ENCODE measurements around the gene ITPRID1. TPM values are rescaled to one million over a fixed set of nuclear protein-coding genes. Genes with fewer than 3 reads are reported as not detected.

The ITPRID1 gene
- total RNA-seq, 1 experiment from 2014 or later, result not detected

DNA sequence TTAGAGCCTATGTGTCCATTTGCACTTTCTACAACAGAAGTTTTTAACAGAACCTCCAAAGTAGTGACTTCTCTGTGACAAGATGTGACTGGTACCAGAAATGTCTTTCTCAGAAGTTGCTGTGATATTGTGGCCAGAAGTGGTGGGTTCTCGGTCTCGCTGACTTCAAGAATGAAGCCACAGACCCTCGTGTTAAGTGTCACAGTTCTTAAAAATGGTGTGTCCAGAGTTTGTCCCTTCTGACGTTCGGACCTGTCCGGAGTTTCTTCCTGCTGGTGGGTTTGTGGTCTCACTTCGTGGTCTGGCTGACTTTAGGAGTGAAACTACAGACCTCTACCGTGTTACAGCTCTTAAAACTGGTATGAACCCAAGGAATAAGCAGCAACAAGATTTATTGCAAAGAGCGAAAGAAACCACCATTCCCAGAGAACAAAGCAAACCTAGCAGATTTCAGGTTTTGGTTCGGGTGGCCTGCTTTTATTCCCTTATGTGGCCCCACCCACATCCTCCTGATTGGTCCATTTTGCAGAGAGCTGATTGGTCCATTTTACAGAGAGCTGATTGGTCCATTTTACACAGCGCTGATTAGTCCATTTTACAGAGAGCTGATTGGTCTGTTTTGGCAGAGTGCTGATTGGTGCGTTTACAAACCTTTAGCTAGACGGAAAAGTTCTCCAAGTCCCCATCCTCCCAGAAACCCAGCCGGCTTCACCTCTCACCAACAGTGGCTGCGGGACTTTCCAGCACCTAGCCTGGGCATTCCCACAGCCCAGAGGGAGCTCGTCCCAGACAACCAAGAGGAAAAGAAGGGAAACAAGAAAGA, 3.0 kb downstream of the ITPRID1 start:
- CTCF ChIA-PET, result no interaction called here
- ATAC-seq, result no peak
- intact Hi-C loops (cut with micrococcal nuclease; ENCODE audit: unreplicated experiment), result no loop called here

DNA sequence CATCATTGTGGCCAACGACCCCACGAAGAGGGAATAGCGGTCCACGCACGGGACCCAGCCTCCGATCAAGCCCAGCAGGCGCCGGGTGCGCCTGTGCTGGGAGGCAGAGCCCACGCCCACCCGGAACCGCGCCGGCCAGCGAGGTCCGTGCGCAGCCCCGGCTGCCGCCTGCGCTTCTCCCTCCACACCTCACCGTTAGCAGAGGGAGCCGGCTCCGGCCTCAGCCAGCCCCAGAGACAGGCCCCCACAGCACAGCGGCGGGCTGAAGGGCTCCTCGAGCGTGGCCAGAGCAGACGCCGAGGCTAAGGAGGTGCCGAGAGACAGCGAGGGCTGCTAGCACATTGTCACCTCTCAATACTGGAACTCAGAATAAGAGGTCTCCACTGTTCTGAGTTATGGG, 3.6 kb downstream of the ITPRID1 start:
- no peaks in the 10 kb centered on the region for H3K27me3 ChIP-seq (ENCODE audit: control insufficient read depth, insufficient read depth, low read length)

More for the DNA sequence above, 3.0 kb downstream of the ITPRID1 start:
- DNase-seq (ENCODE audit: low read depth, low spot score), result no peak
- no peaks in the 10 kb centered on the region for H3K27me3 ChIP-seq (ENCODE audit: control insufficient read depth, insufficient read depth, low read length)
- no peak overlapping the region for H3K4me3 ChIP-seq (ENCODE audit: low read depth in 2 of 2, low read length in 2 of 2)
- no peak overlapping the region for H3K27ac ChIP-seq (ENCODE audit: low read length)
- H3K4me1 ChIP-seq (ENCODE audit: control insufficient read depth, insufficient read depth, low read length), result no peaks in the 10 kb centered on the region
- no peaks in the 10 kb centered on the region for H3K9me3 ChIP-seq (ENCODE audit: control insufficient read depth, insufficient read depth, low read depth, low read length)
- in situ Hi-C loops (cut with HindIII; ENCODE audit: low pct_unique_long_range_greater_than_20kb, low sequenced_read_pairs), result no loop called here
- POLR2A ChIA-PET, result no interaction called here
- H3K36me3 ChIP-seq (ENCODE audit: control insufficient read depth, insufficient read depth, low read length), result no peaks in the 10 kb centered on the region
- BruUV-seq (replicated peaks), result no TSS peak
- TF ChIP-seq, protein P1, sequence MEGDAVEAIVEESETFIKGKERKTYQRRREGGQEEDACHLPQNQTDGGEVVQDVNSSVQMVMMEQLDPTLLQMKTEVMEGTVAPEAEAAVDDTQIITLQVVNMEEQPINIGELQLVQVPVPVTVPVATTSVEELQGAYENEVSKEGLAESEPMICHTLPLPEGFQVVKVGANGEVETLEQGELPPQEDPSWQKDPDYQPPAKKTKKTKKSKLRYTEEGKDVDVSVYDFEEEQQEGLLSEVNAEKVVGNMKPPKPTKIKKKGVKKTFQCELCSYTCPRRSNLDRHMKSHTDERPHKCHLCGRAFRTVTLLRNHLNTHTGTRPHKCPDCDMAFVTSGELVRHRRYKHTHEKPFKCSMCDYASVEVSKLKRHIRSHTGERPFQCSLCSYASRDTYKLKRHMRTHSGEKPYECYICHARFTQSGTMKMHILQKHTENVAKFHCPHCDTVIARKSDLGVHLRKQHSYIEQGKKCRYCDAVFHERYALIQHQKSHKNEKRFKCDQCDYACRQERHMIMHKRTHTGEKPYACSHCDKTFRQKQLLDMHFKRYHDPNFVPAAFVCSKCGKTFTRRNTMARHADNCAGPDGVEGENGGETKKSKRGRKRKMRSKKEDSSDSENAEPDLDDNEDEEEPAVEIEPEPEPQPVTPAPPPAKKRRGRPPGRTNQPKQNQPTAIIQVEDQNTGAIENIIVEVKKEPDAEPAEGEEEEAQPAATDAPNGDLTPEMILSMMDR (IDR thresholded peaks at IDR 0.05), result no peak
- TF ChIP-seq SIN3A (IDR thresholded peaks at IDR 0.05; ENCODE audit: borderline replicate concordance, insufficient read depth, low read depth, low read length) (no peak), POLR2AphosphoS5 (IDR thresholded peaks at IDR 0.05; ENCODE audit: low read depth, low read length) (no peak)
- TF ChIP-seq, protein P2, sequence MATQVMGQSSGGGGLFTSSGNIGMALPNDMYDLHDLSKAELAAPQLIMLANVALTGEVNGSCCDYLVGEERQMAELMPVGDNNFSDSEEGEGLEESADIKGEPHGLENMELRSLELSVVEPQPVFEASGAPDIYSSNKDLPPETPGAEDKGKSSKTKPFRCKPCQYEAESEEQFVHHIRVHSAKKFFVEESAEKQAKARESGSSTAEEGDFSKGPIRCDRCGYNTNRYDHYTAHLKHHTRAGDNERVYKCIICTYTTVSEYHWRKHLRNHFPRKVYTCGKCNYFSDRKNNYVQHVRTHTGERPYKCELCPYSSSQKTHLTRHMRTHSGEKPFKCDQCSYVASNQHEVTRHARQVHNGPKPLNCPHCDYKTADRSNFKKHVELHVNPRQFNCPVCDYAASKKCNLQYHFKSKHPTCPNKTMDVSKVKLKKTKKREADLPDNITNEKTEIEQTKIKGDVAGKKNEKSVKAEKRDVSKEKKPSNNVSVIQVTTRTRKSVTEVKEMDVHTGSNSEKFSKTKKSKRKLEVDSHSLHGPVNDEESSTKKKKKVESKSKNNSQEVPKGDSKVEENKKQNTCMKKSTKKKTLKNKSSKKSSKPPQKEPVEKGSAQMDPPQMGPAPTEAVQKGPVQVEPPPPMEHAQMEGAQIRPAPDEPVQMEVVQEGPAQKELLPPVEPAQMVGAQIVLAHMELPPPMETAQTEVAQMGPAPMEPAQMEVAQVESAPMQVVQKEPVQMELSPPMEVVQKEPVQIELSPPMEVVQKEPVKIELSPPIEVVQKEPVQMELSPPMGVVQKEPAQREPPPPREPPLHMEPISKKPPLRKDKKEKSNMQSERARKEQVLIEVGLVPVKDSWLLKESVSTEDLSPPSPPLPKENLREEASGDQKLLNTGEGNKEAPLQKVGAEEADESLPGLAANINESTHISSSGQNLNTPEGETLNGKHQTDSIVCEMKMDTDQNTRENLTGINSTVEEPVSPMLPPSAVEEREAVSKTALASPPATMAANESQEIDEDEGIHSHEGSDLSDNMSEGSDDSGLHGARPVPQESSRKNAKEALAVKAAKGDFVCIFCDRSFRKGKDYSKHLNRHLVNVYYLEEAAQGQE (IDR thresholded peaks at IDR 0.05; ENCODE audit: insufficient read depth in 1 of 2, low read depth in 2 of 2, low read length in 1 of 2), result no peak

More for the DNA sequence above, 3.6 kb downstream of the ITPRID1 start:
- ATAC-seq (no peak), DNase-seq (ENCODE audit: low read depth, low spot score) (no peak)
- ChIA-PET CTCF (no interaction called here), POLR2A (no interaction called here)
- BruUV-seq (replicated peaks), result no TSS peak
- in situ Hi-C loops (cut with HindIII; ENCODE audit: low pct_unique_long_range_greater_than_20kb, low sequenced_read_pairs), result no loop called here
- Histone ChIP-seq H3K27ac (ENCODE audit: low read length) (no peak overlapping the region), H3K4me3 (ENCODE audit: low read depth in 2 of 2, low read length in 2 of 2) (no peak overlapping the region), H3K36me3 (ENCODE audit: control insufficient read depth, insufficient read depth, low read length) (no peaks in the 10 kb centered on the region), H3K9me3 (ENCODE audit: control insufficient read depth, insufficient read depth, low read depth, low read length) (no peaks in the 10 kb centered on the region), H3K4me1 (ENCODE audit: control insufficient read depth, insufficient read depth, low read length) (no peaks in the 10 kb centered on the region)
- intact Hi-C loops (cut with micrococcal nuclease; ENCODE audit: unreplicated experiment), result no loop called here
- TF ChIP-seq, protein P1 (IDR thresholded peaks at IDR 0.05), result no peak
- no peak for TF ChIP-seq POLR2AphosphoS5 (IDR thresholded peaks at IDR 0.05; ENCODE audit: low read depth, low read length)
- TF ChIP-seq, protein P2 (IDR thresholded peaks at IDR 0.05; ENCODE audit: insufficient read depth in 1 of 2, low read depth in 2 of 2, low read length in 1 of 2), result no peak
- TF ChIP-seq TCF7L2 (IDR thresholded peaks at IDR 0.05; ENCODE audit: low read depth, low read length), result no peak
